GM21717 (cell line): ENCODE measurements around the gene TMEM40.
"Not testable (repeated sequence)": the region's sequence is repeated elsewhere in the genome, so short reads cannot be mapped to it uniquely, and the experiment has no call there.

Experiments
- ATAC-seq: cut with Tn5 transposase; IDR thresholded peaks from one replicate; pipeline ENCODE4 v1.9.1; 2021; ENCODE audit warnings: mild to moderate bottlenecking, moderate library complexity; ENCODE audit not compliant: unreplicated experiment

Gene TMEM40

DNA sequence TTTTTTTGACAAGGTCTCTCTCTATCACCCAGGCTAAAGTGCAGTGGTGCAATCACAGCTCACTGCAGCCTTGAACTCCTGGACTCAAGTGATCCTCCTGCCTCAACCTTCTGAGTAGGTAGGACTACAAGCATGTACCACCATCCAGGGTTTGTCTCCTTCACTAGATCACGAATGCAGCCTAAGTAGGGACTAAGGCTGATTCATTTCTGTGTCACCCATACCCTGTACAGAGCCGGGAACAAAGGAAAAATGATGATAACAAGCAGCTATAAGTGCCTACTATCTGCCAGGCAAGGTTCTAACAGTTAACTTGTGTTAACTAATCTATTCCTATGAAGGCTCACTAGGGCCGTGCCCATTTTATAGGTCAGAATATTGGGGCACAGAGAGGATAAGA is 7.0 kb downstream of the TMEM40 start:
- ATAC-seq, result no peak

DNA sequence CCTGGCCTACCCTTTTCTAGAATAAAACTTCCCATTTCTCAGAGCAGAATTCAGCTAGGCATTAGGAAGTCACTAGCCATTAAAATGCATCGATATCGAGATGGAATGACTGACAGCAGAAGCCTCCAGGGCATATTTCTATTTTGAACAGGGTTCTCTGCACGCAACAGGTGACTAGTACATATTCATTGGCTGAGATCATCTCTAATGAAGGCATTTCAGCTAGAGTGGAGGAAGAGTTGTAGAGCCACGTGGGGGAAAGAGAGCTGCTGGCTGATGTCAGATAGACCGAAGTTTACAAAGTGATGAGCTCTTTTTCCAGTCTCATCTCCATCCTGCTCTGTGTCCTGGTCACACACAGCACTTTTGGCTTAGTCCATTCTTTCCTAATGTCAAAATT is 7.5 kb downstream of the TMEM40 start:
- ATAC-seq, result no peak

DNA sequence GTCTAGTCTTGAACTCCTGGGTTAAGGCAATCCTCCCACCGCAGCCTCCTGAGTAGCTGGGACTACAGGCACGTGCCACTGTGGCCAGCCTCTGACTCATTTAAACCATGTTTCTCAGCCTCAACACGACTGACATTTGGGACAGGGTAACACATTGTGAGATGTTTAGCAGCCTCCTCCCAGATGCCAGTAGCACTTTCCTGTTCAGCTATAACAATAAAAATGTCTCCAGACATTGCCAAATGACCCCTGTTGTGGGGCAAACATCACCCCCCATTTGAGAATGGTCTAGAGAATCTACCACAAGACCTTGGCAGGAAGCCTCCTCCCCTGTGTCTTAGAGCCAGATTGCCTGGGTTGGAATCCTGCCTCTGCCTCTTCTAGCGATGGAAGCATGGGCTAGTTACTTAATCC is 8.4 kb downstream of the TMEM40 start:
- no peak for ATAC-seq

DNA sequence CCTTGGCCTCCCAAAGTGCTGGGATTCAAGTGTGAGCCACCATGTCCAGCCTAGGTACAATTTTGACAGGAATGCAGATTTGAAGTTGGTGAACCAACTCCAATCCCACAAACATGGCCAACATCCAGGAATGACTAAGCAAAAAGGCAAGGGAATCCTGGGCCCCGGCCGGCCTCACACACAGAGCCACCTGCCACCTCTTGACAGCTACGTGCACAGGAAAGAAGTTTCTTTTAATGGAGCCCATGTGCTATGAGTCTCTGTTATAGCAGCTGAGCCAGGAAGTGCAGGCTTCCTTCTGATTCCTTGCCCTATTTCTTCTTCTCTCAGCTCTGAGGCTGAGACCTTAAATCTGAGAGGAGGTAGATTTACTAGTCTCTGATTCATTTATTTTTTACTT is 8.8 kb downstream of the TMEM40 start:
- no peak for ATAC-seq

DNA sequence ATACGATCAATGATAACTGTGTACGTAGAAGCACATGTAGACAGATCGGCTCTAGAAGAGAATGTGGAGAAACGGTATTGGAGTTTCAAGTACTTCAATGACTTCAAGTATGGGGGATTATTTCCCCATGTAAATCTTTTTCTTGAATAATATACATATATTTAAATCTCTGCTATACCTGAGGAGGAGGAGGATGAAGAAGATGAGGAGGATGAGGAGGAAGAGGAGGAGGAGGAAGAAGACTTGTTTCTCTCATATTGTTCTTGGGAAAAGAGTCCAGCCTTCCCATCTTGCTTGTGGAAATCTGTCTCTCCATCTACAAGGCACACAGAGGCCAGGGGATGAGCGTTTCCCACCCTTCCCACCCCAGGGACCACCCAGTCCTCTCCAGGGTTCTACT is 10.6 kb downstream of the TMEM40 start:
- ATAC-seq, result no peak

DNA sequence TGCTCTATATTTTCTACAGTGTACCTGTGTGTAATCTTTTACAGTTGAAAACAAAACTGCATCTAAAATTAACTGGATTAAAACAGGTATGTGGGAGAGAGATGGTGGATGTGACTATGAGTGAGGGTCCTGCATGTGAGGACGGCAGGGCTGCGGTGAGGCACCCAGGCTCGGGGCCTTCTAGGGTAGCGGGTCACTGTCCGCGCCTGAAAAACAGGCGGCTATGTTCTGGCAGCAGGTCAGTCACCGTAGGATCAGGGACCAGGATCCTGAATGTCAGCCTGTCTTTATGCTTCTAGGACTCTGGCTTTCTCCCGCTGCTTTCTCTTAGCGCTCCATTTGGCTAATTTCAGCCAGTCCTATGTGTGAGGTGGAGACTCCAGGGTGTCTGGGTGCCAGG is 12.6 kb downstream of the TMEM40 start:
- ATAC-seq, result no peak

DNA sequence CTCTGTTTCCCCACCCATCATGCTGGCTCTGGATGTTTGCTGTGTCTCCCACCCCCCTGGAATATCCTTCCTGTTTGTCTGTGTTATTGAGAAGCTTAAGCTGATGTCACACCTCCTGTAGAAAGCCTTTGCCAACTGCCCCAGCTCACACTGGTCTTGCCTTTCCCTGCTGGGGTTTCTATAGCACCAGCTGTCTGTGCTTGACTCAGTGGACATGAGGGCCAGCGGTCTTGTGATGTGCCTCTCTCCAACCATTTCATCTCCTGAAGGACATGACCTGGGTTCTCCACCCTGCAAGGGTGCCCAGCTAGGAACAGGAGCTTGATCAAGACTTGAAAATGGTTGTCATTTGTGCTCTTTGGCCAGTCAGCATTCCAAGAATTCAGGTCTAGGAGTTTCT is 14.7 kb downstream of the TMEM40 start:
- no peak for ATAC-seq

DNA sequence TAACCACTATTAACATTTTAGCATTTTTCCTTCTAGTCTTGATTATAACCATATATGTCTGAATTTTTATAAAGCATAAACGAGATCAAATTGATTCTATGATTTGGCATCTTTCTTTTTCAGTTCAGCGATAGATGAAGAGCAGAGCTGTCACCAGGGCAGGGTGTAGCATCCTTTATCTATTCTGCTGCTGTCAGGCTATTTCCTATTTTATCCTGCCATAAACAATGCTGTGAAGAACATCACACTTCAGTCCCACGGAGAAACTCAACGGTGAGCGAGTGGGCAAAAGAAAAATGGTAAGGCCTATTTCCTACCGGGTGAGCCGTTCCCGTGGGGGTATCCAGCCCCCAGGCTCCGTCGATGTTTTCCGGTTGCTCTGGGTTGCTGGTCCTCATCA is 15.5 kb downstream of the TMEM40 start:
- no peak for ATAC-seq

DNA sequence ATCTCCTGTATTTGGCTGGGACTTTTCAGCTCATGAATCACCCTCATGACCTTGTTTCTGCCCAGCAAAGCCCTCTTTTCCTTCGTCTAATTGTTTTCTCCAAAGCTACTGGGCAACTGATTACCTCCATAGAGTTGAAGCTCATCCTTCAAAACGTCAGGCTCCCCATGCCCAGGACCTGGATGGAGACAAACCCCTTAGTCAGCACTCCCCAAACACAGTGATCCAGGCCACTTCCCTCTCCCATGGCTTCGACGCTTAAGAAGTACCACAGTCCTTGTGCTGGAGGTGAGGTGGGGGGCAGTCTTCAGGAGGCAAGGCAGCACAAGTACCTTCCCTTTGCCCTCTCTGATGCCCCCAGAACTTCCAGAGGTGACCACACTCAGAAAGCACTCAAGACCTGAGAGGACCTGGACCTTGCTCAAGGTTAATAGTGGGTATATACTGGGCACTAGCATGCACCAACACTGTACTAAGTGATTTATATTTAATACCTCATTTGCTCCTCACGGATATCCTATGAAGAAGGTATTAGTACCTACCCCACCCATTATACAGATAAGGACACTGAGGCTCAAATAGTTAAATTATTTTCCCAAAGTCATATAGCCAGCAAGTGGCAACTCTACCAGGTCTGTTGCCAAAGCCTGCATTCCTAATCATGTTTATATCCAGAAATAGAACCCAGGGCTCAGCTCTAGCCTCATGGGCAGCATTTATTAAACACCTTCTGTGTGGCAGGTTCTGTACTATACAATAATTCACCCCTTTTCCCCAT is 16.5 kb downstream of the TMEM40 start:
- no peak for ATAC-seq

DNA sequence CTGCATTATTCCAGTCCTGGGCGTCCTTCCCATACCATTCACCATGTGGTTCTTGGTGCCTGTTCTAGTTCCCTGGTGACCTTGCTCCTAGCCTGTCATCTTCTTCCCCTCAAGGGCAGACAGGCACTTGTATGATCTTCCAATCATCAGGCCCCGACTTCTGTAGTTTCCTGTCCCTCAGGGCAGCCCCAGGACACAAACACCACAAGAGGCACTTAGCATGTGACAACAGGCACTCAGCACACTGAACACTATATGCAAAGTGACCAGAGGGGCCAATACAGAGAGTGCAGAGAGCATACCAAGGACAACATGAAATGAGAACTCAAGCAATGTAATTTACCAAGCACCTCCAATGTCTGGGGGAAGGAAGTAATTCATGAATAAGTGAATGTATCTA is 17.9 kb downstream of the TMEM40 start:
- no peak for ATAC-seq

DNA sequence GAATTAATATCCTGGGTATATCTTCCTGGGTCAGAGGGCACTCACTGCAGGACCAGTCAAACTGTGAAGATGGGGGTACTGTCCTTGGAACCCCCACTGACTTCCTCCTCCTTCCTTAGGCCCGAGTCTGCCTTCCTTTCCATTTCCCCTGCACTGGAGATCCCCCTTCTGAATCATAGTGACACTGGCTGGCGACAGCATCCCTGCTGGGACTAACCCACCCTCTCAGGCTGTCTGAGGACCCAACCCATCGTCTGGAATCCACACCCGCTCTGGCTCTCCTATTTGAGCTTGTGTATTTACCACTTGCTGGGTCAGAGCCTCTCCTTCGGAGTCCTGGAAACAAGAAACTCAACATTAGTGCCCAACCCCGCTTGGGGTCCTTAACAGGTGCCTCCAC is 21.2 kb downstream of the TMEM40 start:
- ATAC-seq, result no peak

DNA sequence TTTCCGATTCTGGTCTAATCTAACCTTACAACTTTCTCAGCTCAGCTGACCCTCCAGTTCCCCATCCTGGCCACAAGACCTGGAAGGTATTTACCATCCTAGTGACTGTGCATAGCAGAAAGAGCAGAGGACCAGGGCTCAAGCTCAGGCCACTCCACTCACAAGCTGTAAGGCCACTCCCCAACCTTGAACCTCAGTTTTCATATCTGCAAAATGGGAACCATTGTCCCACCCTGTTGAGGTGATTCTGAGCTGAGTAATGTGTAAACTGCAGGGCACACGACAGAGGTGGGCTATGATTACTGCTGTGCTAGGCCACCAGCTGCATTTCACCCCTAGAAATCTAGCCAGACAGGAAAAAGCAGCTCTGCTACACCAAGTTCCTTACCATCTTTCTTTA is 21.7 kb downstream of the TMEM40 start:
- ATAC-seq, result no peak

DNA sequence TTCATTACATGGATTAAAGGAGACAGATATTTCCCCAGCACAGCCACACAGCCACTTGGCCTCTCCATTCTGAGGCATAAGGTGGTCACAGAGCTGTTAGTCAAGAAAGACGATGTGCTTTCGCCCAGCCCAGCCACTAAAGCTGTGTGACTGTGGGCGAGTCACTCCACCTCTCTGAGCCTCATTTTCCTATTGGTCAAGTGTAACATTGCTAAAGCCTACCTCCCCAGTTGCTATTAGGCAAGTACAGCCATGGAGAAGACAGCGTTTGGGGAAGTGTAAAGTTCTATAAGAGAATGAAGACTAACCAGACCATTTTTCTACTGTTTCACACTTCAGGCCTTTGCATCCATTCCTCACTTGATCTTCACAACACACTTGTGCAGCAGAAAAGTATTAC is 24.1 kb downstream of the TMEM40 start:
- no peak for ATAC-seq

DNA sequence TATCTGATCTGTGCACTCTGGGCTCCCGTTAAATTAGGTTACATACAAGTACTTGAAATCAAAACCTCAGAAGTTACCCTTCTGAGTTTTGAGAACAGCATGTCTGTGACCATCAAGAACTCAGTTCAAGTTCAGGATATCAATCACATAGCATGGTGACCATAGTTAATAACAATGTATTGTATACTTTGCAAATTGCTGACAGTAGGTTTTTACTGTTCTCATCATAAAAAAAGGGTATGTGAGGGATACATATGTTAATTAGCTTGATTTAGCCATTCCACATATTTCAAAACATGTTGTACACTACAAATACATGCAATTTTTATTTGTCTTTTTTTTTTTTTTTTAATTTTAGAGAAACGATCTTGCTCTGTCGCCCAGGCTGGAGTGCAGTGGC is 25.5 kb downstream of the TMEM40 start:
- no peak for ATAC-seq

DNA sequence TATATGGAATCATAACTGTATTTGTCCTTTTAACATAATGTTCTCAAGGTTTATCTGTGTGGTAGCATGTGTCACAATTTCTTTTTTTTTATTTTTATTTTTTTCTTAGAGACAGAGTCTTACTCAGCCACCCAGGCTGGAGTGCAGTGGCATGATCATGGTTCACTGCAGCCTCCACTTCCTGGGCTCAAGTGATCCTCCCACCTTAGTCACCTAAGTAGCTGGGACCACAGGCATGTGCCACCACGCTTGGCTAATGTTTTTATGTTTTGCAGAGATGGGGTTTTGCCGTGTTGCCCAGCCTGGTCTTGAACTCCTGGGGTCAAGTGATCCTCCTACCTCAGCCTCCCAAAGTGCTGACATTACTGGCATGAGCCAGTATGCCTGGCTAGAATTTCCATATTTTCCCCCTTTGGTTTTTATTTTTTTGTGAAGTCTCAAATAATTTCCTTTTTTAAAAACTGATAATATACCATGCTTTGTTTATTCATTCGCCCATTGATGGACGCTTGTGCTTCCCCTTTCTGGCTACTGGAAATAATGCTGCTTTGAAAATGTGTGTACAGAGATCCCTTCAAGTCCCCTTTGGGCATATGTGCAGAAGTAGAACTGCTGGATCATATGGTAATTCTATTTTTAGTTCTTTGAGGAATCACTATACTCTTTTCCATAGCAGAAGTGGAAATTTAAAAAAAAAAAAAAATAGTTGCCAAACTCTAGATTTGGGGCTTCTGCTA is 28.4 kb downstream of the TMEM40 start:
- no peak for ATAC-seq

DNA sequence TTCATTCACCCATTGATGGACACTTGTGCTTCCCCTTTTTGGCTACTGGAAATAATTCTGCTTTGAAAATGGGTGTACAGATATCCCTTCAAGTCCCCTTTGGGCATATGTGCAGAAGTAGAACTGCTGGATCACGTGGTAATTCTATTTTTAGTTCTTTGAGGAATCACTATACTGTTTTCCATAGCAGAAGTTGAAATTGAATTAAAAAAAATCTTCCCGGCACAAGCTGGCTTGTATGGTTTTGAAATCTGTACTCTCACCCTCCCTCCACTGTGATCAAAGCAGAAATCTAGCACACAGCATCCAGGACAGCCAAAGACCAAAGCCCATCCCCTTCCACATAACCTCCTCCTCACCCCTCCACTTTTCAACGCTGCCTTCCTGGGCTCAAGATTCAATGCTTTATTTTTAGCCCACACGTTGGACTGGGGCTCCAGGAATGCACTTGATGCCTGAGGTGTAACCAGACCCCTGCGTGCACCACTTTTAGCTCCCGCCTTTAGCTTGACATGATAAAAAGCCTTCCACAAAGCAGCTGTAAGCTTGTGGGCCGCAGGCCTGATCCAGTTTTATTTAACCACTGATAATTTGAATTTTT is 29.9 kb downstream of the TMEM40 start:
- ATAC-seq, result no peak

DNA sequence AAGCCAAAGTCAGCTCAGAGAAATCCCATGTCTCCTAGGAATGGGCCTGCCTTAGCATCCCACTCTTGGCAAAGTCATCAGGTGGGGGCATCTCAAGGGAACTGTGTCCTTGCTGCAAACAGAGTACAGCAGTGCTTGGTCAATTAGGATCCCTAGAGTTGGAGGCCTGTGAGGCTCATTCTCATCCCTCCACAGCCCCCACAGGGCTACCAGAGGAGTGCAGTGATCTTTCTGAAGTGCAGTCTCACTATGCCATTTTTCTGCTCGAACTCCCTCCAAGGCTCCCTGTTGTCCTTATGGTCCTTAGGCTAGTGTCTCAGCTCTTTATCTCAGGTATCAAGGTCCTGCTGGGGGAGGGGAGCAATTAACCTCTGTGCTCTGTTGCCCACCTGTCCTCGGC is 31.1 kb downstream of the TMEM40 start:
- ATAC-seq, result no peak

DNA sequence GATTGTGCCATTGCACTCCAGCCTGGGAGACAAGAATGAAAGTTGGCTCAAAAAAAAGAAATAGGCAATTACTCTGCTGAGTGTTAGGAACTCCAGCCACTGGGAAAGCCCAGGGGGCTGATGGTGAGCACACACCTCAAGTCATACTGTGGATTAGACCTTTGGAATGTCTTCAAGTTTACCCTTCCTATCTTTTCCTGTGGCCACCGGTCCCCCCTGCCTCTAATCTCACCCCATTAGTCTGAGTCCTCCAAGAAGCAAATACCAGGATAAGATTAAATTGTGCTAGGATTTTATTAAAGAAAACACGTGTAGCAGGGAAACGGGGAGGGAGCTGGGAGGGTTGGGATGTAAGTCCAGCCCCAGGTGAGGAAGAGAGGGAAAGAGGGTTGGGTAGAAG is 31.6 kb downstream of the TMEM40 start:
- no peak for ATAC-seq

DNA sequence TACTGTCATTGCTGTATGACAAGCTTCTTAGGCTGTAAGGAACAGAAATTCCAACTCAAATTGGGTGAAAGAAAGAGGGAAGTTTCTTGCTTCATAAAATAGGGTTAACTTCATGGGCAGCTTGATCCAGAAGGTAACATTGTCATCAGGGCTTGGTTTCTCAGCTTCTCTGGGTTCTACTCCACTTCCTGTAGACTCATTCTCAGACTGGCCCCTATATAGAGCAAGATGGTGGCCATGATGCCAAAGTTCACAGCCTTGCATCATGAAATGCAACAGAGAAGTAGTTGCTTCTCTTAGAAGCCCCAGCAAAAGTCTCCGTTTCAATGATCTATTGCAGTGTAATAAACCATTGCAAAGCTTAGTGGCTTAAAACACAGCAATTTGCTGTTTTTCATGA is 33.6 kb downstream of the TMEM40 start:
- no peak for ATAC-seq

DNA sequence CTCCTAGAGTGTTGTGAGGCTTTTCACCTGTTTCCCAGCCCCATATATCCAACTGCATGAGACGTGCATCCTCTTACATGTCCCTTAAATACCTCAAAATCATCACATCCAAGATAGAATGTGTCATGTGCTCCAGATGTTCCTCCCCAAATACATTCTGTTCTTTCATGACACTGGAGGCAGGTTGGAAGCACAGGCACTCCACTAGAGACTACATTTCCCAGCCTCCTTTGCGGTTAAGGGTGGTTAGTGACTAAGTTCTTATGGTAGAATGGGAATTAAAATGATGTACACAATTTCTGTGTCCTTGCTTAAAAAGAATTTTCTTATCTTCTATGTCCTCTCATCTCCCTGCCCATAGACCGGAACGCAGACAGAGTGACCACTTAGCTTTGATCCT is 34.3 kb downstream of the TMEM40 start:
- no peak for ATAC-seq

DNA sequence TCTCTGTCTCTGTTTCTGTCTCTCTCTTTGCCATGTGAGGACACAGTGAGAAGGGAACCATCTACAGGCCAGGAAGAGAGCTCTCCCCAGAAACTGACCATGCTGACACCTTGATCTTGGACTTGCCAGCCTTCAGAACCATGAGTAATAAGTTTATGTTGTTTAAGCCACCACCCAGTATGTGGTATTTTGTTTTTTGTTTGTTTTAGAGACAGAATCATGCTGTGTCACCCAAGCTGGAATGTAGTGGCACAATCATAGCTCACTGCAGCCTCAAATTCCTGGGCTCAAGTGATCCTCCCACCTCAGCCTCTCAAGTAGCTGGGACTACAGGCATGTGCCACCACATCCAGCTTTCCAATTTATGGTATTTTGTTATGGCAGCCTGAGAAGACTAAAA is 35.7 kb downstream of the TMEM40 start:
- ATAC-seq, result not testable (repeated sequence)

DNA sequence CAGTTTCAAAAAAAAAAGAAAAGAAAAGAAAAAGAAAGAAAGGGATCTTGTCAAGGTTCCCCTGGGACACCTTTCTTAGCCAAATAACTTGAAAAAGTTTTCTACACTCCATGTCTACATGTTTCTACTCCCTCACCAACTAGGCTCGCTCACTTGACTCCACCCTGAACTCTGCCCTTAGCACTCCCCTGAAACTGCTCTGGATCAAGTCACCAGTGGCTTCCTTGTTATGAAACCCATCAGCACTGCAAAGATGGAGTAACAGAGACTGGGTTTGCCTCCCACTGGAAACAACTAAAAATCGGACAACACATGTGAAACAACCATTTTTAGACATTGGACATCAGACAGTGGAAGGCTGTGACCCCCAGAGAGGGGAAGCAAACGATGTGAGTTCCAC is 36.8 kb downstream of the TMEM40 start:
- no peak for ATAC-seq
